GM12873 (cell line): ENCODE measurements around the gene NTNG1.
A peak's percentile ranks its signal among the peaks of the same experiment; 100 is the strongest.

ENCODE experiments used
- CTCF ChIP-seq: IDR thresholded peaks from 2 replicates; pipeline ENCODE4 v1.5.1; 2012; ENCODE audit warnings: low read depth, mild to moderate bottlenecking, moderate library complexity, low read length, control low read depth; ENCODE audit not compliant: insufficient read depth; ENCODE audit errors: missing control alignments

NTNG1 gene

GRCh38 chr1:107467286-107467685 is 326.4 kb downstream of the NTNG1 start:
- no peak for TF ChIP-seq CTCF

GRCh38 chr1:107467811-107468210 is 327.0 kb downstream of the NTNG1 start:
- TF ChIP-seq CTCF = no peak

GRCh38 chr1:107473065-107473464 is 332.2 kb downstream of the NTNG1 start:
- no peak for TF ChIP-seq CTCF

- TF ChIP-seq CTCF = no peak
Measured at GRCh38 chr1:107474877-107475612, 334.2 kb downstream of the NTNG1 start.

- TF ChIP-seq CTCF = peak; percentile 64
Measured at GRCh38 chr1:107477233-107477632, 336.4 kb downstream of the NTNG1 start.

GRCh38 chr1:107479865-107480350 is 339.1 kb downstream of the NTNG1 start:
- TF ChIP-seq CTCF = no peak

GRCh38 chr1:107480548-107481415 is 339.9 kb downstream of the NTNG1 start:
- no peak for TF ChIP-seq CTCF
